ENCODE results near the gene LOXL1.

- TF ChIP-seq REST (IDR thresholded peaks at IDR 0.05; ENCODE audit: low read depth) (no peak), MAX (IDR thresholded peaks at IDR 0.05) (no peak), EGR1 (IDR thresholded peaks at IDR 0.05) (no peak), CREB1 (IDR thresholded peaks at IDR 0.05; ENCODE audit: low read depth) (no peak), USF1 (IDR thresholded peaks at IDR 0.05) (no peak), EP300 (IDR thresholded peaks at IDR 0.05; ENCODE audit: borderline replicate concordance) (no peak)
Observed at GRCh38 chr15:73978896-73979295, 52.6 kb downstream of the LOXL1 start.
